ENCODE results near the gene CD276.

DNA sequence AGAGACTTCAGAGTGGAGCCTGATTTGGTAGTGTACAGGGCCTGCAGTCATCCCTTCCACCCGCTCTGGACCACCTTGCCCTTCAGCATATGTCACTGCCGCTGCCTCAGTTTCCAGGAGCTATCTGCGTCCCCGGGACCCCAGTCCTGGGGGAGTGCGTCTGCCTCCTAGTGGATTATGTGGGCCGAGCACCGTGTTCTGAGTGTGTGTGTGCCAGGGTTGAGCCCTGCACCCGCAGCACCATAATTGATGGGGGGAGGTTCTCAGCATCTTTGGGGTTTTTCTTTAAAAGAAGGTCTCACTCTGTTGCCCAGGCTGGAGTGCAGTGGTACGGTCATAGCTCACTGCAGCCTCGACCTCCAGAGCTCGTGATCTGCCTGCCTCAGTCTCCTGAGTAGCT lies 33.6 kb downstream of the CD276 start:
- TF ChIP-seq, protein P1, sequence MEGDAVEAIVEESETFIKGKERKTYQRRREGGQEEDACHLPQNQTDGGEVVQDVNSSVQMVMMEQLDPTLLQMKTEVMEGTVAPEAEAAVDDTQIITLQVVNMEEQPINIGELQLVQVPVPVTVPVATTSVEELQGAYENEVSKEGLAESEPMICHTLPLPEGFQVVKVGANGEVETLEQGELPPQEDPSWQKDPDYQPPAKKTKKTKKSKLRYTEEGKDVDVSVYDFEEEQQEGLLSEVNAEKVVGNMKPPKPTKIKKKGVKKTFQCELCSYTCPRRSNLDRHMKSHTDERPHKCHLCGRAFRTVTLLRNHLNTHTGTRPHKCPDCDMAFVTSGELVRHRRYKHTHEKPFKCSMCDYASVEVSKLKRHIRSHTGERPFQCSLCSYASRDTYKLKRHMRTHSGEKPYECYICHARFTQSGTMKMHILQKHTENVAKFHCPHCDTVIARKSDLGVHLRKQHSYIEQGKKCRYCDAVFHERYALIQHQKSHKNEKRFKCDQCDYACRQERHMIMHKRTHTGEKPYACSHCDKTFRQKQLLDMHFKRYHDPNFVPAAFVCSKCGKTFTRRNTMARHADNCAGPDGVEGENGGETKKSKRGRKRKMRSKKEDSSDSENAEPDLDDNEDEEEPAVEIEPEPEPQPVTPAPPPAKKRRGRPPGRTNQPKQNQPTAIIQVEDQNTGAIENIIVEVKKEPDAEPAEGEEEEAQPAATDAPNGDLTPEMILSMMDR (conservative IDR thresholded peaks at IDR 0.05): no peak
- no peak for TF ChIP-seq ZFX (IDR thresholded peaks at IDR 0.05)

Measured in C4-2B (cell line).